Mucosa of descending colon (tissue), 3 donors: Measurements from ENCODE around the gene PIP4K2B. TPM values are rescaled to one million over a fixed set of nuclear protein-coding genes. Genes with fewer than 3 reads are reported as not detected.

Source experiments
- ATAC-seq: fragments of 200-7000 bp; cut with Tn5 transposase; one replicate; pipeline ENCODE4 v1.9.1; 2020; ENCODE audit warnings: mild to moderate bottlenecking, moderate library complexity
- DNase-seq, 3 donors: peaks; one replicate each; pipeline ENCODE4 v3.0.0-alpha.2; 2020
- H3K36me3 ChIP-seq: fragments of 200-600 bp; one replicate; pipeline ENCODE4 v1.8.0; 2021; ENCODE audit warnings: low read depth, mild to moderate bottlenecking
- H3K4me1 ChIP-seq: fragments of 200-600 bp; one replicate; pipeline ENCODE4 v1.8.0; 2021; ENCODE audit warnings: low read depth, mild to moderate bottlenecking
- H3K4me3 ChIP-seq: fragments of 200-600 bp; one replicate; pipeline ENCODE4 v1.8.0; 2021; ENCODE audit warnings: mild to moderate bottlenecking
- H3K9me3 ChIP-seq: fragments of 200-600 bp; one replicate; pipeline ENCODE4 v1.8.0; 2021; ENCODE audit warnings: mild to moderate bottlenecking
- intact Hi-C, 2 donors: fragments of 100-400 bp; cut with DNase I in 1 of 2; cut with micrococcal nuclease in 1 of 2; formaldehyde crosslinking; loops; one replicate each; pipeline versions ENCODE4 v1.11.0 to v1.11.1; 2022; cut with DNase I, micrococcal nuclease
- total RNA-seq, 3 donors: library from RNA; stranded (reverse); fragmentation: NEBNext Ultra II Directional in 2 of 3; extraction: Animal tissue kit (Norgen Biotek cat#: 25700) in 2 of 3; gene quantifications; one replicate each; pipeline versions ENCODE4 v1.2.1 to v1.2.4, GENCODE V29; 2021 to 2023
- TF ChIP-seq, protein P1 (sequence below): fragments of 200-600 bp; IDR thresholded peaks from one replicate; pipeline ENCODE4 v1.8.0; 2022; ENCODE audit warnings: antibody characterized with exemption, mild to moderate bottlenecking
- donor health status: DM: no; HTN: no; CAD: no; lungs with moderate emphysema.
- donor health status: DM: no; HTN: no; CAD: no.
- donor health status: DM: no; HTN: yes; CAD: no.

PIP4K2B gene
- total RNA-seq, 3 donors from 2014 or later = 16.7 to 44.8 (median 20.6) TPM

DNA sequence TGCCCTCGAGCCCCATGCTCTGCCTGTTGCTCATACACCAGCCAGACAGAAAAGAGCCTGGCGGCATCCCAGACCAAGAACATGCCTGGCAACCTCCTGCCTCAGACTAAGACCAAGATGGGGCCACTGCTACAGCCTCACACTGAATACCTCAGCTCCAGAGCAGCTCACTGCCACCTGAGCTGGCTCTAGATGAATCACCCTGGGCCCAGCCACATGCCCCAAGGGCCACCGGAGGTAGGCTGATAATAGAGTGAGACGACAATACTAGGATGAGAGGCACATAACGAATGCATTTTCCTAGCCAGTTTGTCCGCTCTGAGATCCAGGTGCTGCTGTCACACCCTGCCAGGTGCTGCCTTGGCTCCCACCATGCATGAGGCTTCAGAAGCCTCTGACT lies 13.0 kb downstream of the PIP4K2B start:
- peaks cover 18% of the 10 kb centered on the region for H3K36me3 ChIP-seq

DNA sequence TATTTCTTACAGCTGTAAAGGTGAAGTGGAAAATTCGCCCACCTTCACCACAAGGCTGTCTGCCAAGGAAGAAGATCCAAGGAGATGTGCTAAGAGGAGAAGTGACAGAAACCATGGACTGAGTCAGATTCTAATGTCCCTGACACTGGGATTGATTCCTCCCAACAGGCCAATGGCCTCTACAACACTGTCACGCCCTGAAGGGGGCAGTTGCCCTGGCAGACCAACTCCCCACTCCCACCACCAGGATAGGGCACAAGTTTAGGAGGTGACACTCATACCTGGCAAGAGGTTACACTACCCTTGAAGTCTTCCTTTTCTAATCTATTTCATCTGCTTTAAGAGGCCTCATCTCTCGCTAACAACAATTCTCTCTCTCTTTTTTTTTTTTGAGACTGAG lies 16.1 kb downstream of the PIP4K2B start:
- TF ChIP-seq, protein P1, sequence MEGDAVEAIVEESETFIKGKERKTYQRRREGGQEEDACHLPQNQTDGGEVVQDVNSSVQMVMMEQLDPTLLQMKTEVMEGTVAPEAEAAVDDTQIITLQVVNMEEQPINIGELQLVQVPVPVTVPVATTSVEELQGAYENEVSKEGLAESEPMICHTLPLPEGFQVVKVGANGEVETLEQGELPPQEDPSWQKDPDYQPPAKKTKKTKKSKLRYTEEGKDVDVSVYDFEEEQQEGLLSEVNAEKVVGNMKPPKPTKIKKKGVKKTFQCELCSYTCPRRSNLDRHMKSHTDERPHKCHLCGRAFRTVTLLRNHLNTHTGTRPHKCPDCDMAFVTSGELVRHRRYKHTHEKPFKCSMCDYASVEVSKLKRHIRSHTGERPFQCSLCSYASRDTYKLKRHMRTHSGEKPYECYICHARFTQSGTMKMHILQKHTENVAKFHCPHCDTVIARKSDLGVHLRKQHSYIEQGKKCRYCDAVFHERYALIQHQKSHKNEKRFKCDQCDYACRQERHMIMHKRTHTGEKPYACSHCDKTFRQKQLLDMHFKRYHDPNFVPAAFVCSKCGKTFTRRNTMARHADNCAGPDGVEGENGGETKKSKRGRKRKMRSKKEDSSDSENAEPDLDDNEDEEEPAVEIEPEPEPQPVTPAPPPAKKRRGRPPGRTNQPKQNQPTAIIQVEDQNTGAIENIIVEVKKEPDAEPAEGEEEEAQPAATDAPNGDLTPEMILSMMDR = no peak
- H3K9me3 ChIP-seq = no peaks in the 10 kb centered on the region
- H3K4me3 ChIP-seq = no peak overlapping the region
- ATAC-seq = no peak
- intact Hi-C loops = no loop called here
- peaks cover 28% of the 10 kb centered on the region for H3K36me3 ChIP-seq
- no peaks in the 10 kb centered on the region for H3K4me1 ChIP-seq
- DNase-seq = no peak

More for the DNA sequence above, 13.0 kb downstream of the PIP4K2B start:
- DNase-seq (no peak), ATAC-seq (no peak)
- Histone ChIP-seq H3K4me3 (no peak overlapping the region), H3K4me1 (no peaks in the 10 kb centered on the region), H3K9me3 (no peaks in the 10 kb centered on the region)
- TF ChIP-seq, protein P1 = no peak
- intact Hi-C loops = no loop called here

DNA sequence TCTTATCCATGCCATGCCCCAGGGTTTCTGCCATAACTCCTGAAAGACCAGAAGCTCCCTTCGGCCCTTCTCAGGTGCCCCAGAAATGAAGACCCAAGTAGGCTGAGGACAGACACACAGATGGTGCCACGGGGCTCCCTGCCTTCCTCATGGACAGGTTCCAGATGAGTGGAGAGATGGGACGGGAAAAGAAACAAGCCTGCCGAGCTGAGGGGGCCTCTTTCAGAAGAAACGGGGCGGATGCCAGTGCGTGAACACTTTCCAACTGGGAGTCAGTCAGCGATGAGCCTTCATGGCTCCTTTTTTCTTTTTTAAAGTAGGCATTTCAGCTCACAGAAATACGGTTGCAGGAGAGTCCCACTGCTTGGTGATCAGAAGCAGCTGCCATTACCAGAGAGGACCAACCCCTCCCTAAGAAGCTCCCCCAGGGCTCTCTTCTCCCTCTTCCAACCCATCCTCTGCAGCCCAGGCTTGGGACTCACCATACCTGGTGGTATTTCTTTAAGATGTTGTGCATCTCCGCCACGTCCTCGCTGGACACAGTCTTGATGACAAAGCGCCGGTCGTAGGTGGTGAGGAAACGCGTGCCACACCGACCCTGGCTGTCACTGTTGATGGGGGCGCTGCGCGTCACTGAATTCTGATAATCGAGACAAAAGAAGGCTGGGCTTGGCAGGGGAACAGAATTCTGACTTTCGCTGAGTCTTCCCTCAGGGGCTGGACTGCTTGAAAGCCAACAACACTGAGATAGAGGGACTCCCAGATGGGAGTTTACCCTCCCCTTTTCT lies 19.2 kb downstream of the PIP4K2B start:
- DNase-seq (no peak), ATAC-seq (no peak)
- intact Hi-C loops = no loop called here
- H3K4me1 ChIP-seq = no peaks in the 10 kb centered on the region
- no peak overlapping the region for H3K4me3 ChIP-seq
- H3K9me3 ChIP-seq = no peaks in the 10 kb centered on the region
- H3K36me3 ChIP-seq = peaks cover 31% of the 10 kb centered on the region
- TF ChIP-seq, protein P1 = no peak

DNA sequence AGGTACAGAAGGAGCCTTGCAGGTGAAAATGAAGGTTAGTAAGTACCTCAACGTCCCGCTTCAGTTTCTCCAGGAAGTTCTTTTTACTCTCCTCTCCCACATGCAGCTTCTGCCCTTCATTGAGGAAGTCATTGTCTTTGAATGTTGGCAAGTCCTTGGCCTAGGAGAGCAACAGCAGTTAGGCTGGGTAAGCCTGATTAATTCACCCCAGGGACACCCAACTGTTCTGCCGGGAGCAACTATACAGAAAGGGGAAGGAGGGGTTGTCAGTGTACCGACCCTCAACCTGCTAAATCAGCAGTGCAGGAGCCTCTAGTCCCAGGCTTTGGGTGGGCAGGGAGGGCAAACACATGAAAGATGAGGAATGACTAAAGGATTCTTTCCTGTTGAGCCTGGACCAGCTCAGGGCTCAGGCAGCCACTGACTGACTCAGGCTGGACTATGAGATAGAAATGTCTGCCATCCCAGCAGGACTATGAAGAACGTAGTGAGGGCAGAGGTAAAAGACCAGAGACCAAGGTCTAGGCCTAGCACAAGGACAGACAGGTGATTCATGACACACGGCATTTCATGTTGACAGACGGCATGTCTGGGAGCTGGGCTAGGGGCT lies 21.6 kb downstream of the PIP4K2B start:
- intact Hi-C loops = no loop called here
- DNase-seq (no peak), ATAC-seq (no peak)
- Histone ChIP-seq H3K9me3 (no peaks in the 10 kb centered on the region), H3K4me1 (no peaks in the 10 kb centered on the region), H3K4me3 (no peak overlapping the region), H3K36me3 (peaks cover 24% of the 10 kb centered on the region)
- TF ChIP-seq, protein P1 = no peak

DNA sequence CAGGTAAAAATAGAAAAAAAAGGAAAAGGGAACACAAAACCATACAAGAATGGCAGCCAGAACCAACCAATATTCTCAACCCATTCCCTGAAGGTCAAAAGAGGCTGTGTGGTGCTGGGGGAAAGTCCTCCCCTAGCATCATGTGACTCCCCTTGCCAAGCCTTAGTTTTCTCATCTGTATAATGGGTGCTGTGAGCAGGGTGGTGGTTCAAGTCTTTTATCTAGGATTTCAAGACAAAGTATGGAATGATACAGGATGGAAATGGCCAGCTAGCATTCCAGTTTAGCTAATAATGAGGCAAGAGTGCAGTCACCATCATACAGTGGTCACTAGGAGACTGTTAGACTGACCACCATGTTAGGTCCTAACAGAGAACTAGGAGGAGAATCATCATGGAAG lies 26.1 kb downstream of the PIP4K2B start:
- TF ChIP-seq, protein P1 = no peak
- intact Hi-C loops = no loop called here
- ATAC-seq (no peak), DNase-seq (no peak)
- H3K4me3 ChIP-seq = no peak overlapping the region
- no peaks in the 10 kb centered on the region for H3K9me3 ChIP-seq
- peaks cover 3% of the 10 kb centered on the region for H3K36me3 ChIP-seq
- H3K4me1 ChIP-seq = no peaks in the 10 kb centered on the region
